Testis (tissue), 3 donors: ENCODE measurements around the gene CCDC83. TPM values are rescaled to one million over a fixed set of nuclear protein-coding genes. Genes with fewer than 3 reads are reported as not detected.

Source experiments
- DNase-seq: peaks from one replicate; pipeline ENCODE4 v3.0.0-alpha.2; 2019
- H3K27ac ChIP-seq, 2 donors: fragments of 200-600 bp; sonication (generic); one replicate each; pipeline ENCODE4 v1.5.1; 2019
- H3K27me3 ChIP-seq: fragments of 200-600 bp; sonication (generic); one replicate; pipeline ENCODE4 v1.5.1; 2019
- H3K36me3 ChIP-seq: fragments of 200-600 bp; sonication (generic); one replicate; pipeline ENCODE4 v1.5.1; 2017; ENCODE audit warnings: low read depth; ENCODE audit errors: missing control alignments
- H3K4me1 ChIP-seq: fragments of 200-600 bp; sonication (generic); one replicate; pipeline ENCODE4 v1.5.1; 2019
- H3K4me3 ChIP-seq, 2 donors: fragments of 200-600 bp; sonication (generic); one replicate each; pipeline ENCODE4 v1.5.1; 2017 to 2019
- H3K9me3 ChIP-seq: fragments of 200-600 bp; sonication (generic); one replicate; pipeline ENCODE4 v1.5.1; 2017
- POLR2A ChIP-seq: fragments of 450-650 bp; IDR thresholded peaks from one replicate; pipeline ENCODE4 v1.6.1; 2017; ENCODE audit warnings: antibody characterized with exemption, mild to moderate bottlenecking, moderate library complexity
- WGBS, 2 donors: methylation state at CpG; one replicate each; pipeline ENCODE4 v1.1.5; 2018; 5-methylcytosine and 5-hydroxymethylcytosine counted together
- intact Hi-C: fragments of 100-400 bp; cut with DNase I; formaldehyde crosslinking; loops from one replicate; pipeline ENCODE4 v1.15.1; 2023; ENCODE audit warnings: low total_unique reads
- polyA plus RNA-seq: library from polyadenylated mRNA; stranded (reverse); fragments of 350-450 nt; fragmentation: Illumina TruSeq; extraction: RNeasy Lipid Tissue Mini Kit (QIAGEN cat#74804); gene quantifications from one replicate; pipeline ENCODE4 v1.2.3, GENCODE V29; 2014; ENCODE audit warnings: low read depth, low replicate concordance; ENCODE audit not compliant: insufficient read depth
- total RNA-seq, 2 donors: library from RNA; depleted of rRNA; stranded (reverse); fragments of >200 nt; gene quantifications; one replicate each; pipeline ENCODE4 v1.2.3, GENCODE V29; 2016
- TF ChIP-seq, protein P1 (sequence below), 3 experiments: fragments of 450-650 bp in 2 of 3; fragments of 200-600 bp in 1 of 3; sonication (generic) in 1 of 3; IDR thresholded peaks; one replicate each; pipeline ENCODE4 v1.5.1; 2016 to 2019; ENCODE audit warnings: antibody characterized with exemption in 3 of 3, mild to moderate bottlenecking in 2 of 3, moderate library complexity in 1 of 3

CCDC83 gene
- total and polyA plus RNA-seq, 3 donors from 2014 or later: 10.2 to 29.6 (median 22.6) TPM

DNA sequence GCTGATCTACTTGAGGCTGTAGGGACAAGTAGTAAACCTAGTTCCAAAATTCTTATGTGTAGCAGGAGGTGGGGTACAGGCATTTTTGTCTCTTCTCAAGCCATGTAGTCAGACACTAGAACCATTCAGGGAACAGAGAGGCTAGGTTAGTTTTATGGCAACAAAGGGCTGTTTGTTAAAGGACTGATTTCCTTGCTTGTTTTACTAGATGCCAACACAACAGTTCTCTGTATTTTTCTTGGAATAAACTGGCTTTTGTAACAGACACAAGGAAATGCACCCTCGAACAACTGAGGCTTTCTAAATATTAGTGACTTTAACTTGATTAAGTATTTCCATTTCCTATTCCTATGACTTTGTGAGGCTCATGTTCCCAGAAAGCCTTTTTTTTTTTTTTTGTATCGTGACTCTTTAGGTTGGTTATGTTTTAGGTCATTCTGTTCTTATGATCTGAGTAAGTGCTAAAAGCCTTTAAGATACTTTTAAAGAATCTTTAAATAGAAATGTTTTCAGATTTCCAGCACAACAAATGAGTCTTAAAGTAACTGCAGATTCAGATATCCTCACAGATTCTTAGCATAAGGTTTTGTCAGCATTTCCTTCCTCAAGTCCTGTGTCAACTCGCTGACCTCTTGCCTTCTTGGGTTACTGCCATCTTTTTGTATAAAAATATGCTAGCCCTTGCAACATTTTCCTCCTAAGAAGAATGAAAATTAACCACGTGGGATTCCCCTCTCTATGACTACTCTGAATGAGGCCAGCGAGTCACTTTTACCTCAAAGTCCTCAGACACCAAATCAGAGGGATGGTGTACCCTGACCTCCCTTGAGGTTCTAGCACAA is 92.5 kb downstream of the CCDC83 start:
- TF ChIP-seq, protein P1, sequence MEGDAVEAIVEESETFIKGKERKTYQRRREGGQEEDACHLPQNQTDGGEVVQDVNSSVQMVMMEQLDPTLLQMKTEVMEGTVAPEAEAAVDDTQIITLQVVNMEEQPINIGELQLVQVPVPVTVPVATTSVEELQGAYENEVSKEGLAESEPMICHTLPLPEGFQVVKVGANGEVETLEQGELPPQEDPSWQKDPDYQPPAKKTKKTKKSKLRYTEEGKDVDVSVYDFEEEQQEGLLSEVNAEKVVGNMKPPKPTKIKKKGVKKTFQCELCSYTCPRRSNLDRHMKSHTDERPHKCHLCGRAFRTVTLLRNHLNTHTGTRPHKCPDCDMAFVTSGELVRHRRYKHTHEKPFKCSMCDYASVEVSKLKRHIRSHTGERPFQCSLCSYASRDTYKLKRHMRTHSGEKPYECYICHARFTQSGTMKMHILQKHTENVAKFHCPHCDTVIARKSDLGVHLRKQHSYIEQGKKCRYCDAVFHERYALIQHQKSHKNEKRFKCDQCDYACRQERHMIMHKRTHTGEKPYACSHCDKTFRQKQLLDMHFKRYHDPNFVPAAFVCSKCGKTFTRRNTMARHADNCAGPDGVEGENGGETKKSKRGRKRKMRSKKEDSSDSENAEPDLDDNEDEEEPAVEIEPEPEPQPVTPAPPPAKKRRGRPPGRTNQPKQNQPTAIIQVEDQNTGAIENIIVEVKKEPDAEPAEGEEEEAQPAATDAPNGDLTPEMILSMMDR (IDR thresholded peaks at IDR 0.05): no peak
- no peak for TF ChIP-seq POLR2A
- intact Hi-C loops: loop anchor here (10.0 kb wide), 1 partner anchor 267 kb away; no protein-coding TSS in a partner anchor
- H3K27ac ChIP-seq: peak overlapping the region in 1 of 2 donors; percentile 57
- H3K9me3 ChIP-seq: no peaks in the 10 kb centered on the region
- no peaks in the 10 kb centered on the region for H3K36me3 ChIP-seq
- H3K4me1 ChIP-seq: peaks cover 26% of the 10 kb centered on the region
- peak; percentile 63 for DNase-seq
- 24 to 25% methylated on average over 5 of the region's 5 CpGs for WGBS, 2 donors
- no peaks in the 10 kb centered on the region for H3K27me3 ChIP-seq
- H3K4me3 ChIP-seq: no peak overlapping the region

DNA sequence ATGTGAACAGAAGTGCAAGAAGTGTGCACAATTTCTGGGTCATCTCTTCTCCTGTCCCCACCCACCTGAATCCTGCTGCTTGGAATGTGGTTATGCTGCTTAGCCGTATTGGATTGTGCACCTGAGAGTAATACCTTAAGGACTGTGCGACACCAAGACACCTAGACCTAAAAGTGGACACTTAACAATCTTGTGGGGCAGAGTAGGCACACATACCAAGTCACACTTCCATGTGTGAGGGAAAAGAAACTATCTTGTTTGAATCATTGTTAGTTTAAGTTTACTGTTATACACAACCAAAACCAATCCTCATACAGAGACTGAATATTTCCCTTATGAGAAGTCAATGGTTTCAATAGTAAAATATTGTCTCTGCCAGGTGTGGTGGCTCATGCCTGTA is 93.7 kb downstream of the CCDC83 start:
- no peak for TF ChIP-seq POLR2A
- TF ChIP-seq, protein P1 (IDR thresholded peaks at IDR 0.05): no peak
- Histone ChIP-seq H3K4me3 (no peak overlapping the region), H3K27ac (no peak overlapping the region), H3K36me3 (no peaks in the 10 kb centered on the region), H3K9me3 (no peaks in the 10 kb centered on the region), H3K27me3 (no peaks in the 10 kb centered on the region), H3K4me1 (peaks cover 26% of the 10 kb centered on the region)
- intact Hi-C loops: loop anchor here (10.0 kb wide), 1 partner anchor 266 kb away; no protein-coding TSS in a partner anchor
- 90 to 93% methylated on average over 2 of the region's 2 CpGs for WGBS, 2 donors
- DNase-seq: no peak

DNA sequence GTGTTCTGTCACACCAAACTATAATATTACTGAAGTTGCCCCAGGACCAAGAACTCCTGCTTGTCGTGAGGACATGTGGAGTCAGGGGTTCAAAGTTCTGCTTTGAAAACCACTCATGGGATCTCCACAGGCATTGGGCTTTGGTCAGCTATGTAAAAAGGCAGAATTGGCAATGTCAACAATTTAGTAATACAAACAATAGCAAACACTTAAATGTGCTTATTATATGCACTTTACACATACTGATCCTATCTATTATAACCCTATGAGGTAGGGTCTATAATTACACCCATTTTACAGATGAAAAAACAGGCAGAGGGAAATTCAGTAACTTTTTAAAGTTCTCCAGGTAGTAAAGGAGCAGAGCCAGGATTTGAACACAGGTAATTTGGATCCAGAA is 94.6 kb downstream of the CCDC83 start:
- TF ChIP-seq, protein P1 (IDR thresholded peaks at IDR 0.05): no peak
- TF ChIP-seq POLR2A: no peak
- no peak for DNase-seq
- Histone ChIP-seq H3K27ac (no peak overlapping the region), H3K9me3 (no peaks in the 10 kb centered on the region), H3K27me3 (no peaks in the 10 kb centered on the region), H3K36me3 (no peaks in the 10 kb centered on the region), H3K4me1 (peaks cover 35% of the 10 kb centered on the region), H3K4me3 (no peak overlapping the region)
- intact Hi-C loops: loop anchor here (10.0 kb wide), 1 partner anchor 265 kb away; no protein-coding TSS in a partner anchor
- 90 to 92% methylated on average over 1 of the region's 1 CpG for WGBS, 2 donors

DNA sequence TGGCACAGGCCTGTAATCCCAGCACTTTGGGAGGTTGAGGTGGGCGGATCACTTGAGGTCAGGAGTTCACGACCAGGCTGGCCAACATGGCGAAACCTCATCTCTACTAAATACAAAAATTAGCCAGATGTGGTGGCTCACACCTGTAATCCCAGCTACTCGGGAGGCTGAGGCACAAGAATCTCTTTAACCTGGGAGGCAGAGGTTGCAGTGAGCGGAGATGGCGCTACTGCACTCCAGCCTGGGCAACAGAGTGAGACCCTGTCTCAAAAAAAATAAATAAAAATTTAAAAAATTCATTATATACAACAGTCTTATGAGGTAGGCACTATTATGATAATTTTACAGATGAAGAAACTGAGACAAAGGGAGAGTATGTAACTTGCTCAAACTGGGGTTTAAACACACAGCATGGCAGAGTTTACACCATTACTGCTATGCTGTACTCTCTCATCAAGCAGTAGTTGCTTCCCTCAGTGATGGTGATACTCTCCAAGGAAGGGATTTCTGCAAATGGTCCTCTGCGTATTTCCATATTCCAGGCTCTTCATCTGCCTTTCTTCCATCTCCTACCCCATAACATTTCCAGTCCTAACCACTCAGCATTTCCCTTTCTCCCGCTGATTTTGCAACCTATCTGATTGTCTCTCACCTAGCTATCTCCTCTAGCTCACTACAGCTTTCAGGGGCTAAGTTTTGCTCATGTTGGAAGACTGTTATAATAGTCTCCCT is 95.3 kb downstream of the CCDC83 start:
- H3K4me1 ChIP-seq: peaks cover 42% of the 10 kb centered on the region
- WGBS, 2 donors: 93 to 94% methylated on average over 8 of the region's 8 CpGs
- DNase-seq: no peak
- no peaks in the 10 kb centered on the region for H3K9me3 ChIP-seq
- no peaks in the 10 kb centered on the region for H3K36me3 ChIP-seq
- TF ChIP-seq, protein P1 (IDR thresholded peaks at IDR 0.05): no peak
- TF ChIP-seq POLR2A: no peak
- intact Hi-C loops: no loop called here
- no peaks in the 10 kb centered on the region for H3K27me3 ChIP-seq
- H3K27ac ChIP-seq: no peak overlapping the region
- no peak overlapping the region for H3K4me3 ChIP-seq
